Endometrial microvascular endothelial cells (primary cell): ENCODE measurements around the gene NMUR1. TPM values are rescaled to one million over a fixed set of nuclear protein-coding genes. Genes with fewer than 3 reads are reported as not detected.

Experiments
- in situ Hi-C: cut with HindIII; loops from 2 replicates; pipeline ENCODE4 v1.10.0; 2017; ENCODE audit warnings: low sequenced_read_pairs, low pct_unique_long_range_greater_than_20kb; ENCODE audit errors: inconsistent ontology term
- total RNA-seq: library from RNA; depleted of rRNA; stranded (reverse); fragments of >200 nt; gene quantifications from one replicate; pipeline ENCODE4 v1.2.3, GENCODE V29; 2015; ENCODE audit errors: inconsistent ontology term

NMUR1 gene
- total RNA-seq, 1 donor from 2014 or later: not detected

DNA sequence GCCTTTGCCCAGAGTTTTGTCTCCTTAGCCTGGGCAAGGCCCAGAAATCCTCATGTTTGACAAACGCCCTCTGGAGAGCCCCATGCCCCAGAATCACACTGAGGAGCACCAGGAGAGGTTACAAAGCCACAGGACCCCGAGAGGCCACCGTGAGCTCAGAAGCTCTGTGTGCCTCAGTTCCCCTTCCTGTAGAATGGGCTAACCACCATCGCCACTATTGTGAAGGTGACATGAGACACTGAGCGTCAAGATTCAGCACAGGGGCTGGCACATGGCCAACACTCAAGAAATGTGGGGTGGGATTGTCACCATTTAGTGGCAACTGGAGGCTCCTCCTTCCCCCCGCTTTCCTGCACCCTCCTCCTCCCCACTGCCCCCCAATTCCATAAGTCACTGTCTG is 1.2 kb upstream of the NMUR1 start:
- in situ Hi-C loops: no loop called here

DNA sequence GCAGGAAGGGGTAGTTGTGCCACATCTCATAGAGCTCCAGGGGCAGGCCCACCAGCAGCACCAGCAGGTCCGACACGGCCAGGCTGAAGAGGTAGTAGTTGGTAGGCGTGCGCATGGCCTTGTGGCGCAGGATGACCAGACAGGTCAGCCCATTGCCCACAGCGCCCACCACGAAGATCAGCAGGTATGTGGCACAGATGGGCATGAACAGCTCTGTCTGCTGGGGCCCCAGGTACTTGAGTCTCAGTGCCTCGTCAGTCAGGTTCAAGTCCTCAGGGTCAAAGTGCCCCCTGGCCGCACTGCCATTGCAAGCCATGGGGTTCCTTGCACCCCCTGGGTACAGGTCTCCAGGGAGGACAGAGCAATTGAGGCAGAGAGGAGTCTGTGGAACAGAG is 1.6 kb downstream of the NMUR1 start:
- in situ Hi-C loops: no loop called here

DNA sequence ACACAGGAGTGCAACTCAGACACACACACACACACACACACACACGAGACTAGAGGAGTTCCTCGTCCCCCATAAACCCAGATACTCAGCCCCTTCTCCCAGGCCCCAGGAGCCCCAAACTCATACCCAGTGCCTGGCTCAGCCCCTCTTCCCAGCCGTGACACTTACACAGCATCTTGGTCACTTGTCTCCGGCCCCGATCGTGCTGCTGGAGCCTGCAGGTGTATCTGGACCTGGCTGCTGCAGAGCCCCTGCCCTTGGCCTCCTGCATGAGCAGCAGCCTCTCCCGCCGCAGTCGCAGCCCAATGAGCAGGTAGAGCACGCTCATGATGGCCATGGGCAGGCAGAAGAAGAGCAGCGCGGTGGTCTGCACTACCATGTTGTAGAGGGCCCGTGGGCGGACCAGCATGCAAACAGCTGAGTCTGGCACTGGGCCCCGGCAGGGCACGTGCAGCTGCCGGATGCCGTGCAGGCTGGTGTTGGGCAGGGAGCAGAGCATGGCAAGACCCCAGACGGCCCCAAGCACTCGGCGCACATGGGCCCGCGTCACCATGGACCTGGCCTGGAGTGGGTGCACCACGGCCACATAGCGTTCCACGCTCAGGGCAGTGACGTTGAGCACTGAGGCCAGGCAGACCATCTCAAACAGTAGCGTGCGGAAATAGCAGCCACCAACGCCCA is 2.1 kb downstream of the NMUR1 start:
- in situ Hi-C loops: no loop called here

DNA sequence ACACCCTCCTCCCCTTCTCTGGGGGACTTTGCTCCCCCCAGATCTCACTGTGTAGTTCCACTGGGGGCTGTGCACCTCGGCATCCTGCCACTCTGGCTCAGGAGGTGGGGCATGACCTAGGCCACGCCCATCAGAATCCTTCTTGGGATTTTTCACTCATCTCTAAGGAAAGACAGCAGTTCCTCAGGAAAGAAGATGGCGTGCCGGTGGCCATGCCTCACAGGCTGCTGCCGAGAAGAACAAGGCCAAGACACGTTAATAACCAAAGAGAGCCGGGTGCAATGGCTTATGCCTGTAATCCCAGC is 3.2 kb downstream of the NMUR1 start:
- in situ Hi-C loops: no loop called here

DNA sequence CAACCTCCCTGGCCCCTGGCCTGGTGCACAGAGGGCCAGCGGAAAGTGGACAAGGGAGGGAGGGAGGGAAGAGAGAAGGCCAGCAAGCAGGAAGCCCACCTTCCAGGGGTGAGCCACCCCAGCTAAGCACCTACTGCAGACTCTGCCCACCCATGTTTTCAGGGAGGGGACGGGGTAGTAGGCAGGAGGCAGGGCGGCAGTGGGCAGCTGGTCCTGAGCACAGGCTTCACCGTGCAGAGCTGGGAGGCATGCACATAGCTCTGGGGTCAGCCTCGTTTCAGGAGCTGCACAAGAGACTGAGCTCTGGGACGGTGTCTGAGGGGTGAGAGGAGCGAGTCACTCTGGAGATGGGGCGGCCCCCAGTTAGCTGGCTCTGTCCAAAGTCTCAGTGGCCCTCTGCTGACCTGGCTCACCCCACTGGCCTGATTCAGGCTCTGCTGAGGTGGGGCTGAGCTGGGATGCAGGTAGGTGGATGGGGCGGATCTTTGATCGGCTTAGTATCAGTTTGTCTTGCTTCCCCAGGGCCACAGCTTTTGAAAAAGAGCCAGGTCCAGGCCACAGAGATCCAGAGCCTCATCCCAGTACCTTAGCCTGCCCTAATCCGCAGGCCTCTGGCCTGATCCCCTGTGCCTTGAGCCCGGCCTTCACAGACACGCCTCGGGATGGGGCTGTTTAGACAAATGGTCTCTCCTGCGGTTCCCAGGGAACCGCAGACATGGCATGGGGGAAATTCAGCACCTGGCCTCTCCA is 3.7 kb downstream of the NMUR1 start:
- in situ Hi-C loops: no loop called here

DNA sequence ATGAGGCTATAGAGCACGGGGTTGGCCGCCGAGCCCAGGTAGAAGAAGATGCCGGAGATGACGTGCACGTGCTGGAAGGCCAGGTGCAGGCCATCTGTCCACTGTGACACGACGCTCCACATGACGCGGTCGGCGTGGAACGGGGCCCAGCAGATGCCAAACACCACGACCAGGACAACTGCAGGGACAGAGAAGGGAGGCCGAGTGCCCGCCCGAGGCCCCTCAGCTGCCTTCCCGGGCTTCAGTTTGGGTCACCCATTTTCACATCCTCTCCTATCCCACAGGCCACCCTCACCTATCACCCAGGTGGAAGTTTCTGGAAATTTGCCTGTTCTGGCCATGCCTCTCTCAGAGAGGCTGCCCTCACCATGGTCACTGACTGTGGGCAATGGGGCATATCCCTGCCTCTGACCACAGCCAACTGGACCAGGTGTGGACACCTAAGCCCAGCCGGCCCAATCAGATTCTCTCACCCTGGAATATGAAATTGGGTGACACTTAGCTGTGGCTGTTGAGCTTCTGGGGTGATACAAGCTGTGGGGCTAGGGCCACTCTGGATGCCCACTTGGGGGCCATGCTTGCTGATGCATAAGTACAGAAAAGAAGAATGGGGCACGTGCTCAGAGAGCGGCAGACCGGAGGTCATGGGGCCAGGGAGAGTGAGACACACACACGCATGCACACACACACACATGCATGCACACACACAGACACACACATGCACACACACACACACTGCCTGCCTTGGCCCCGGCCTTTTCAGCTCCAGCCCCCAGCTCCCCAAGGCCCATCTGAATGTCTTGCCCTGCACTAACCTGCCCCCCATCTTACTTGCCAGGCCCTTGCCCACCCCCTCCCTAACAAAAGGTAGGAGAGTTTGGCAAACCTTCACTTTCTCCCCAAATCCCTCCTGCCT is 4.7 kb downstream of the NMUR1 start:
- in situ Hi-C loops: no loop called here

DNA sequence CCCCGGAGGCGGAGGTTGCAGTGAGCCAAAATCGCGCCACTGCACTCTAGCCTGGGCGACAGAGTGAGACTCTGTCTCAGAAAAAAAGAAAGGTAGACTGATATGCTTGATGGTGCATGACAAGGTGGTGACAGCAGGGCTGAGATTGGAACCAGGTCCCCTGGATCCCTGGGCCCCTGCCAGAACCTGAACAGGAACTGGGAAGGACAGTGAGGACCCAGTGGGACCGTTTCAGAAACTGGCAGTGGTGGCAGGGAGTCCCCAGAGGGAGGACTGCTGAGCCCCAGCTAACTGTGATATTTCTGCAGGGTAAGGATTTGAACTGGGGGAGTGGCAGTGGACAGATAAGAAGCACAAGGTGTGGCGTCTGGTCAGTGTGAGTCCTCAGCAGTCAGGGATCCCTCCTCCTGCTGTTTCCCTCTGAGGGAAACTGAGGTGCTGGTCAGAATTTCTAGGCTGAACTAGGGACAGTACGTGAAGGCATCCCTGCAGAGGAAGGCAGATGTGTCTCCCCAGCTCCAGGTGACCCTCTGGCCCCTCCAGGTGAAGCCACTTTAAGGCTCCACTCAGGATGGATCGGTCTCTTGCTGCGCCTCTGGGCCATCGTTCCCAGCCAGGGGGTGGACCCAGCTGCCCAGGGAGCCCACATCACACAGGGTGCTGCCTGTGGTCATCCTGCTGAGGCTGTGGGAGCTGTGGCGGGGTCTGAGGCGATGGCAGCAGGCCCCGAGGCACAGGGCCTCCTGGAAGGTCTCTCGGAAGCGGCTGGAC is 5.6 kb downstream of the NMUR1 start:
- in situ Hi-C loops: no loop called here

DNA sequence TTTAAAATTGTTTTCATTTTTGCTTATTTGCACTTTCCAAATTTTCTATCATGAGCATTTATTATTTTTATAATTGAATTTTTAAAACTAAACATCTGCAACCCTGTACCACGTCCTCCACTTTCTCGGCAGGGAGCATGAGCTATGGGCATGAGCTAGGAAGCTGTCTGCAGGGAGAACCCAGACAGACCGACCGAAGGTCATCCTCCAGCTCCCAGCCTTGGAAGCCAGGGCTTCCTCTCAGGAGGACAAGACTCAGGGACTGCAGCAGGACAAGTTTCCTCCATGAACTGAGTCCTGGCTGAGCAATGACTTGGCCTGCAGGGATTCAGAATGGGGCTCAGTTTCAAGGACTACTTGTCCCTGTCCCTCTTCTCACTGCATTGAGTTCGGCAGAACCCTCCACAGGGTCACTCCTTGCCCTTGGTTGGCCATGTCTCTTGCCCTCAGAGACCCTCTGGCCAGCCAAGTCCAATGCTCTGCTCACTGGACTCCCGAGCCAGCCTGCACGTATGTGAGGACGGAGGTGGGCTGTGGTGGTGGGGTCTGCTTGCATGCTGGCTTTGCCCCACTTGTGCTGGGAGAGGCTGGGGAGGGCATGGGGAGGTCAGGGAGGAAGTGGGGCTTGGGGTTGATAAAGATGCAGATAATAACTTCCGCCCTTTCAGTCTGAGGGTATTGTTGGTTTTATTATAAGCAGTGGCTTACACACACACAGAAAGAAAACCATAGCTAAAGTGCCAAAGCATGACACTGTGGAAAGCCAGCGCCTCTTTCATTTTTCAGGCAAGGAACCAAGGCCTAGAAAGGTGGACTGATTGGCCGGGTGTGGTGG is 6.6 kb downstream of the NMUR1 start:
- in situ Hi-C loops: no loop called here

DNA sequence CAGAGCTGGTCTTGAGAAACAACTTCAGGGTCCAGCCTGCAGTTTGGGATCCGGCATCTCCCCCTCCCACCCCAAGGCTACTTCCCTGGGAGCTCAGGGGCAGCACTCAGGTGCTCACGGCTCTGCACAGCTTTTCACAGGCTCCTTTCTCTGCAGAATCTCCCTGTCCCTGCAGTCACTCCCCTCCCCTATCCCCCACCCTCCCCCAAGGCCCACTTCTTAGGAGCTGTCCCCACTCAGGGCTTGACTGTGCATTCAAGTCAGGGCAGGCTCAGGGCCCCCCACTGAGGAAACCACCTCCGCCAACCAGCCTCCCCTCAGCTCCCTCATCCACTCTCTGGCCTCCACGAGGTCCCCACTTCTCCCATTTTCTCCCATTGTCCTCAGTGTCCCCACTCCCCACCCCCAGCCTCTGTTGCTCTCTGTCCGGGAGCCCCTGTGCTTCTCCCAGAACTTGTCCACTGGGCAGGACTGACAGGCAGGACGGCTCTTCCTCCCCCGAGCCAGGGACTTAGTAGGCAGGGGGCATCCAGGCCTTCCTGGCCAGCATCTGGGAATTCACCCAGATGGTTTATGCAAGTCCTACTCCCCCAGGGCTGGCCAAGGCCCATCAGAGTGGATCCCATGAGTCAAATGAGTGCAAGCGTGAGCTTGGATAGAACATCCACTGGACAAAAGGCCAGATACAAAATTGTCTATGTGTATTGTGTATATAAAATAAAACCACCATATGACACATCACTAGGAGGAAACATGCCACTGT is 7.6 kb downstream of the NMUR1 start:
- in situ Hi-C loops: no loop called here

DNA sequence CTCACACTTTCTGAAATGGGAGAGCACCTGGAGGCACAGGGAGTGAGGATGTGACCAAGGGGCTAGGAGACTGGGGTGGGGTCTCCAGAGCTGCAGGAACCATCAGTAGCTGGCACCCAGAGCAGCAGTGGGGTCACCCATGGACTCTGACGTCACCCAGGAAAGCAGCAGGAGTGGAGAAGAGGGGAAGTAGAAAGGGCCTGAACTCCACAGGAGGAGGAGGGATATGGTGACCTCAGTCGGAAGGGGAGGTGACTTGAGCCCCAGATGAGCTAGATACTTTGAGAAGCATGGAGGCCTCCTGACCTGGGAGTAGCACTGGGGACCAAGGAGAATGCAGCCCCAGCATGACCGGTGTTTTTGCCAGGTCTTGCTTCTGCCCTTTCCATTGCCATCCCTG is 8.8 kb downstream of the NMUR1 start:
- in situ Hi-C loops: no loop called here

DNA sequence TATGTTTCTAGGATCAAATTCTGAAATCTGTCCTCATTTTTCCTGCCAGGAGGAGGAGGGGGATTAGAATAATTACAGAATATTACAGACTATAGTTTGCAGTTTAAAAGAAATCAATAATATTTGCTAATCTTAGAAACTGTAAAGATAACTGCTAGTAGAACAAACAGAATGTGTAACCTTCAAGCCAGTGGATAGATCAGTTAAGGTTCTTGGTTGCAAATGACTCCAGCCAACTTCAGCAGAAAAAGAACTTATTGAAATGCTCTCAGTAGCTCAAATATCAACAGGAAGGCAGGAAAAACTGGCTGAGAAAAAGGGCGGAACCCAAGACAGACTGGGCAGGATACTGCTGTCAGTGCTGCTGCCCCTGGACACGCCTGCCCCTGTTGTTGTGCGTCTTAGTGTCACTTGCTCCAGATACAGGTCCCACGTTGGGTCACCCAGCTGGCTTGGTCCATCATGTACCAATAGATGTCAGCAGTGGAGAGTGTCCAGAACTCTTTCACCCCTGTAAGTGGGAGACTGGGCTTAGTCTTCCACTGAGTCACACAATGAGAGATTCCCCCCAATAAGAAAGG is 10.2 kb downstream of the NMUR1 start:
- in situ Hi-C loops: no loop called here

DNA sequence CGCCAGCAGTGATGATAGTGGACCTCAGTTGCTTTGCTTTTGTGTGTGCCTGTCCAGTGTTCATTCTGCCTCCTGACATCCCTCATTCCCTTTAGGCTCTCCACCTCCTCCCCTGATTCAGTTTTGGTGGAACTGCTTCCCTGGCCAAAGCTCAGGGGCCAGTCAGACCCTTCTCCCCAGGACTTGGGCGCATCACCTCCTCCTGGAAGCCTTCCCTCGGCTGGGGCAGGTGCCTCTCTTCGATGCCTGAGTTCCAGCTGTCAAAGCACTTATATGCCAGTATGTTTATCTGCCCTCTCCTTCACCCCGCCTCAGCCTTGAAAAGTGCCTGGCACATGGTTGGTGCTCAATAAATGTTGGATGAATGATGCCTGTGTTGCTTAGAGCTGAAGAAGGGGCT is 11.5 kb downstream of the NMUR1 start:
- in situ Hi-C loops: no loop called here

DNA sequence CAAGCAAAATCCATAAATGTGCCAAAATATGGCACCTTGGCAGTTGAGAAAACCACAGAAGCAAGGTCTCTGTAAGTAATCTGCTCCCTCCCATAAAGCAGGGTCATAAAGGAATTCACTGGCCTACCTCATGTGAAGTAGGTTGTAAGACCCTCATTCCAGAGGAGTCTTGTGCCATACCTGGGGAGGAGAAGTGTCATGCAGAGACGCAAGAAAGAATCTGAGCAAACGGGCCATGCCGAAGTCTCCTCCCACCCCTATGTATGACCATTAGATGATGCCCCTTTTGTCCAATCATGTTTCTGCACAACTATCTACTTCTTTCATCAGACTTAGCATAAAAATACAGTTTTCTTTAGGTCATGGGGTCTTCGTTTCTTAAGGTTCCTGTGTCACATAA is 14.6 kb downstream of the NMUR1 start:
- in situ Hi-C loops: no loop called here

DNA sequence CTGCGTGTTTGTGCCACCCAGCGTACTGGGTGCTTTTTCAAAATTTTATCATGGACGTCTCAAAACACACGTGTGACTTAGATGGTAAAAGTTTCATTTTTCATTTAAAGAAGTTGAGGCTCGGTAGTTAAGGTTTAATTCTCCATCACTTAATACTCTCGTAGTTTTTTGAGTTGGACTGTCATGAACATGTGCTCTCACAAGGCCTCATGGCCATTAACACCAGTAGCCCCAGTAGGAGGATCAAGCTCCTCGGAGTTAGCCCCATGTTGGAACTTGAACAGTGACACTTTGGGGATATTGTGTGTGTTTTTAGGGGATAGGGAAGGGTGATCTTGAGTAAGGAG is 15.3 kb downstream of the NMUR1 start:
- in situ Hi-C loops: no loop called here

DNA sequence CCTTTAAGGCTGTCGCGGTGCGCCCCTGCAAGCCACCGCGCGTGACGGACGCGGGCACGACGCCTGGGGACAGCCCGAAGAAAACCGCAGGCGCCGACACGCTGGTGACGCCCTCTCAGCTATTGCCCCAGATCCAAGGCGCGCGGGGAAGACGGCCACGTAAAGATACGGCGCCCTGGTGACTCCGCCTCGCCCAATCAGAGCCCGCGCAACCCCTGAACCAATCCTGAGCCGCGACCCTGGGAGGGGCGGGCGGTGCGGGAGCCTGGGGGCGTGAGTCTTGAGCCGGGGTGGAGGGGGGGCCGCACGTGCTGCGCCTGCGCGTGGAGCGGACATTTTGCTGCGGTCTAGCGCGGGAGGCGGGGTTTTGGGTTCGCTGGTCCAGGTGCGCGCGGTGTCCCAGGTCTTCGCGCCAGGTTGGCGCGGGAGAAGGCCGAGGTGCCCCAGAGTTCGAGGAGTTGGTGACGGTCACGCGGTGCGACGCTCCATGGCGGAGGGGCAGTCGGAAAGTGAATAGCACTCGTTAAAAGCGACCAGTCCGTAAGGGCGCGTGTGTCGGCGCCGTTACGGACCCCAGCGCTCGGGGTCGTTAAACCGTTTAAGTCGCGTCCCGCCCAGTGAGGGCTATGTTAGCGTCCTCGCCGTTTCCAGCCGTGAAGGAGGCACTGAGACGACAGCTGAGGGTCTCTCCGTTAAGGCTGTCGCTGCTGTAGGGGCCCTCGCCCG is 15.9 kb downstream of the NMUR1 start:
- in situ Hi-C loops: no loop called here

DNA sequence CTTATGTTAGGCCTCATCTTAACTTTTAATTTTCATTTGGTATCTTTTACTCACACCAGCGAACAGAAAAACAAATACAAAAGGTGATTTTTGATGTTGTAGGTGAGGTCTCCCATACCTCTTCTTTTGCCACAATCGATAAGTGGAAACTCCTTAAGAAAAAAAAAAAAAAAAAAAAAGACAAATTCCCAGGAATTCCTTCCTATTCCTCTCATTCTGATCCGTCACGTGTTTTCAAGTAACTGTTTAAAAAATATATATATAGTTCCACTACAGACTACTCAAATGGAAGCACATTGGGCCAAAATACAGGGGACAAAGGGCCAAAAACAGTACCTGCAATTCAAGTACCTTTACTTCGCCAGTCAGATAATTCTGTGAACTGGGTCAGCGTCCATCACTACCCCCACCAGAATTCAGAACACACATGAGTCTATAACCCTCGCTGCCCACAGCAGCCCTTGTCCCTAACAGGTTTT is 16.5 kb downstream of the NMUR1 start:
- in situ Hi-C loops: no loop called here

DNA sequence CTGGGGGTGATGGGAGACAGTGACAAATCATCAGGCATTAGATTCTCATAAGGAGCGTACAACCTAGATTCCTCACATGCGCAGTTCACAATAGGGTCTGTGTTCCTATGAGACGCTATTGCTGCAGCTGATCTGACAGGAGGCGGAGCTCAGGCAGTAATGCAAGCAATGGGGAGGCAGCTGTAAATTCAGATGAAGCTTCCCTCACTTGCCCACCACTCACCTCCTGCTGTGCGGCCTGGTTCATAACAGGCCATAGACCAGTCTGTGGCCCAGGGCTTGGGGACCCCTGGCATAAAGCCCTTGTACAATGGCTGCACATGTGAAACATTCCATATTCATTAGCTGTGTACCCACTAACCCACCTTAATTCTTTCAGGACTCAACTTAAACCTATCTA is 18.0 kb downstream of the NMUR1 start:
- in situ Hi-C loops: no loop called here
